ENCODE measurements around the gene NCK1. TPM values are rescaled to one million over a fixed set of nuclear protein-coding genes. Genes with fewer than 3 reads are reported as not detected.

The NCK1 gene
- total and polyA plus RNA-seq, 9 of the 15 experiments (the other 6 are each of a cell fraction or from before 2014, with no cell fraction given), result 17.3 to 30.5 (median 25.0) TPM

GRCh38 chr3:136818191-136818768 is 43.7 kb upstream of the NCK1 start (continued):
- no peak for TF ChIP-seq SP2 (IDR thresholded peaks at IDR 0.05; ENCODE audit: extremely low read depth, low read depth, low read length, poor library complexity, severe bottlenecking)
- TF ChIP-seq MXI1 (IDR thresholded peaks at IDR 0.05; ENCODE audit: low read depth, low read length), result no peak
- TF ChIP-seq BCL6 (CRISPR knock-in tag; IDR thresholded peaks at IDR 0.05), result no peak
- no peak for TF ChIP-seq TCFL5 (CRISPR knock-in tag; conservative IDR thresholded peaks at IDR 0.05)
- no peak for TF ChIP-seq RBM17 (IDR thresholded peaks at IDR 0.05; ENCODE audit: borderline replicate concordance, low read depth, low read length)
- no peak for TF ChIP-seq CSDE1 (IDR thresholded peaks at IDR 0.05)
- TF ChIP-seq FUS (optimal IDR thresholded peaks at IDR 0.05; ENCODE audit: low read depth, low read length), result no peak
- no peak for TF ChIP-seq ZNF232 (CRISPR knock-in tag; IDR thresholded peaks at IDR 0.05)
- no peak for TF ChIP-seq ZNF511 (CRISPR knock-in tag; IDR thresholded peaks at IDR 0.05)
- no peak for TF ChIP-seq ZNF512 (tag; IDR thresholded peaks at IDR 0.05)
- TF ChIP-seq ZNF121 (CRISPR knock-in tag; conservative IDR thresholded peaks at IDR 0.05), result no peak
- TF ChIP-seq MCM7 (IDR thresholded peaks at IDR 0.05), result no peak
- peak; percentile 55; the same call in 1 of the 2 replicates for TF ChIP-seq TFAP4 (CRISPR knock-in tag; IDR thresholded peaks at IDR 0.05; ENCODE audit: borderline replicate concordance)
- TF ChIP-seq ZNF740 (CRISPR knock-in tag; IDR thresholded peaks at IDR 0.05), result no peak
- no peak for TF ChIP-seq ZNF740 (tag; IDR thresholded peaks at IDR 0.05)
- TF ChIP-seq ETV1 (tag; conservative IDR thresholded peaks at IDR 0.05; ENCODE audit: low read depth), result no peak
- peak; percentile 26 for TF ChIP-seq POLR2B (IDR thresholded peaks at IDR 0.05; ENCODE audit: low read depth, partially characterized antibody)
- TF ChIP-seq ELF4 (CRISPR knock-in tag; IDR thresholded peaks at IDR 0.05), result no peak
- no peak for TF ChIP-seq ATF1 (CRISPR knock-in tag; IDR thresholded peaks at IDR 0.05)
- peak; percentile 51 for TF ChIP-seq ATF1 (tag; IDR thresholded peaks at IDR 0.05)
- no peak for TF ChIP-seq MTA2 (IDR thresholded peaks at IDR 0.05; ENCODE audit: low read depth)
- no peak for TF ChIP-seq ZNF592 (IDR thresholded peaks at IDR 0.05)
